Esophagus muscularis mucosa (tissue), 4 donors: ENCODE results near the gene DIP2A. TPM values are rescaled to one million over a fixed set of nuclear protein-coding genes. Genes with fewer than 3 reads are reported as not detected.

ENCODE experiments used
- DNase-seq: peaks from one replicate; pipeline ENCODE4 v3.0.0-alpha.2; 2017; ENCODE audit errors: extremely low spot score
- H3K27ac ChIP-seq, 4 donors: fragments of 200-600 bp; sonication (generic); replicated peaks in 1 of 4; 1 replicate in 3 of 4; 2 replicates in 1 of 4; pipeline ENCODE4 v1.5.1; 2016 to 2019; ENCODE audit warnings: mild to moderate bottlenecking in 1 of 4
- H3K27me3 ChIP-seq, 4 donors: fragments of 200-600 bp; sonication (generic); one replicate each; pipeline versions ENCODE4 v1.5.1 to v1.6.0; 2016 to 2019
- H3K36me3 ChIP-seq, 4 donors: fragments of 200-600 bp; sonication (generic); one replicate each; pipeline ENCODE4 v1.5.1; 2016 to 2019
- H3K4me1 ChIP-seq, 4 donors: fragments of 200-600 bp; sonication (generic); one replicate each; pipeline ENCODE4 v1.5.1; 2016 to 2019
- H3K4me3 ChIP-seq, 4 donors: fragments of 200-600 bp; sonication (generic); 1 replicate in 2 of 4; 2 replicates in 2 of 4; pipeline ENCODE4 v1.5.1; 2016 to 2019; ENCODE audit warnings: mild to moderate bottlenecking in 4 of 4, moderate library complexity in 1 of 4
- H3K9me3 ChIP-seq, 4 donors: fragments of 200-600 bp; sonication (generic); 1 replicate in 3 of 4; 2 replicates in 1 of 4; pipeline ENCODE4 v1.5.1; 2016 to 2019
- CTCF ChIP-seq, 3 experiments: fragments of 200-600 bp in 2 of 3; fragments of 450-650 bp in 1 of 3; sonication (generic) in 2 of 3; IDR thresholded peaks; one replicate each; pipeline ENCODE4 v1.5.1; 2017 to 2019; ENCODE audit warnings: antibody characterized with exemption in 3 of 3, mild to moderate bottlenecking in 2 of 3, moderate library complexity in 1 of 3
- EP300 ChIP-seq: sonication (generic); formaldehyde crosslinking; IDR thresholded peaks from one replicate; pipeline ENCODE4 v1.6.1; 2017; ENCODE audit warnings: antibody characterized with exemption
- POLR2A ChIP-seq: fragments of 450-650 bp; IDR thresholded peaks from one replicate; pipeline ENCODE4 v1.6.1; 2017; ENCODE audit warnings: antibody characterized with exemption, moderate library complexity, mild to moderate bottlenecking, low read depth
- POLR2AphosphoS5 ChIP-seq, 2 donors: sonication (generic); formaldehyde crosslinking; IDR thresholded peaks; one replicate each; pipeline ENCODE4 v1.6.1; 2017; ENCODE audit warnings: antibody characterized with exemption in 2 of 2
- WGBS: methylation state at CpG from one replicate; pipeline ENCODE4 v1.1.5; 2018; 5-methylcytosine and 5-hydroxymethylcytosine counted together
- intact Hi-C: fragments of 100-400 bp; cut with DNase I; formaldehyde crosslinking; loops from one replicate; pipeline ENCODE4 v1.15.1; 2023
- total RNA-seq, 4 donors: library from RNA; depleted of rRNA; stranded (reverse); fragments of >200 nt; gene quantifications; one replicate each; pipeline versions ENCODE4 v1.1.0 to v1.2.1, GENCODE V29; 2016

Gene DIP2A
- total RNA-seq, 4 donors from 2014 or later, result 19.2 to 33.4 (median 28.7) TPM

- 48% methylated on average over 7 of the region's 9 CpGs for WGBS
- TF ChIP-seq EP300 (no peak), POLR2AphosphoS5 (IDR thresholded peaks at IDR 0.05) (no peak), CTCF (IDR thresholded peaks at IDR 0.05) (no peak), POLR2A (no peak)
- intact Hi-C loops, result no loop called here
- no peak for DNase-seq
- peak overlapping the region in 3 of 4 donors; percentile 20 to 35 (median 32) for H3K4me3 ChIP-seq
- H3K27me3 ChIP-seq, result no peaks in the 10 kb centered on the region
- H3K4me1 ChIP-seq, result peaks cover 17 to 40% (median 26%) of the 10 kb centered on the region in 4 donors
- H3K27ac ChIP-seq, result no peak overlapping the region
- no peaks in the 10 kb centered on the region for H3K9me3 ChIP-seq
- no peaks in the 10 kb centered on the region for H3K36me3 ChIP-seq
Measured at GRCh38 chr21:46603228-46603627, 144.5 kb downstream of the DIP2A start.

- H3K4me3 ChIP-seq, result peak overlapping the region; percentile 32 to 40 (median 34)
Measured at GRCh38 chr21:46604329-46604974, 145.8 kb downstream of the DIP2A start.

GRCh38 chr21:46604975-46605766, 146.5 kb downstream of the DIP2A start, which contains the start of gene S100B:
Gene S100B (minus strand): TSS chr21:46605082. CDS start chr21:46602415, 2,667 bp downstream.
- Histone ChIP-seq H3K4me1 (peaks cover 0 to 21% (median 7%) of the 10 kb centered on the region in 4 donors), H3K36me3 (no peaks in the 10 kb centered on the region), H3K9me3 (peaks cover 0 to 3% (median 0%) of the 10 kb centered on the region in 4 donors), H3K27ac (peak within 1 kb of the TSS; percentile 0 to 65 (median 56)), H3K27me3 (peaks cover 0 to 4% (median 0%) of the 10 kb centered on the region in 4 donors), H3K4me3 (peak within 1 kb of the TSS; percentile 32 to 40 (median 34))
- 63% methylated on average over 15 of the region's 15 CpGs for WGBS
- no peak for DNase-seq
- intact Hi-C loops, result no loop called here
- TF ChIP-seq POLR2AphosphoS5 (IDR thresholded peaks at IDR 0.05) (peak in 1 of 2 donors; percentile 75), POLR2A (no peak)

More at GRCh38 chr21:46604329-46604974, 145.8 kb downstream of the DIP2A start:
- no peaks in the 10 kb centered on the region for H3K36me3 ChIP-seq
- no peaks in the 10 kb centered on the region for H3K9me3 ChIP-seq
- intact Hi-C loops, result no loop called here
- H3K27me3 ChIP-seq, result no peaks in the 10 kb centered on the region
- H3K27ac ChIP-seq, result peak overlapping the region in 3 of 4 donors; percentile 5 to 57 (median 55)
- DNase-seq, result no peak
- peaks cover 5 to 28% (median 14%) of the 10 kb centered on the region in 4 donors for H3K4me1 ChIP-seq
- WGBS, result 81% methylated on average over 9 of the region's 9 CpGs
- TF ChIP-seq POLR2AphosphoS5 (IDR thresholded peaks at IDR 0.05) (no peak), CTCF (IDR thresholded peaks at IDR 0.05) (no peak), POLR2A (no peak), EP300 (no peak)

GRCh38 chr21:46605767-46606426, 147.2 kb downstream of the DIP2A start:
- H3K27me3 ChIP-seq, result peaks cover 0 to 6% (median 0%) of the 10 kb centered on the region in 4 donors
- peaks cover 0 to 17% (median 5%) of the 10 kb centered on the region in 4 donors for H3K4me1 ChIP-seq
- no peak overlapping the region for H3K4me3 ChIP-seq
- TF ChIP-seq CTCF (IDR thresholded peaks at IDR 0.05) (no peak), EP300 (no peak), POLR2A (no peak), POLR2AphosphoS5 (IDR thresholded peaks at IDR 0.05) (no peak)
- no peaks in the 10 kb centered on the region for H3K36me3 ChIP-seq
- 72% methylated on average over 11 of the region's 14 CpGs for WGBS
- H3K27ac ChIP-seq, result peak overlapping the region; percentile 0 to 65 (median 55)
- DNase-seq, result no peak
- intact Hi-C loops, result no loop called here
- peaks cover 0 to 10% (median 0%) of the 10 kb centered on the region in 4 donors for H3K9me3 ChIP-seq
